ENCODE measurements around the gene PLXNA4.

GRCh38 chr7:132099163-132099562 is 477.1 kb downstream of the PLXNA4 start:
- TF ChIP-seq, protein P1, sequence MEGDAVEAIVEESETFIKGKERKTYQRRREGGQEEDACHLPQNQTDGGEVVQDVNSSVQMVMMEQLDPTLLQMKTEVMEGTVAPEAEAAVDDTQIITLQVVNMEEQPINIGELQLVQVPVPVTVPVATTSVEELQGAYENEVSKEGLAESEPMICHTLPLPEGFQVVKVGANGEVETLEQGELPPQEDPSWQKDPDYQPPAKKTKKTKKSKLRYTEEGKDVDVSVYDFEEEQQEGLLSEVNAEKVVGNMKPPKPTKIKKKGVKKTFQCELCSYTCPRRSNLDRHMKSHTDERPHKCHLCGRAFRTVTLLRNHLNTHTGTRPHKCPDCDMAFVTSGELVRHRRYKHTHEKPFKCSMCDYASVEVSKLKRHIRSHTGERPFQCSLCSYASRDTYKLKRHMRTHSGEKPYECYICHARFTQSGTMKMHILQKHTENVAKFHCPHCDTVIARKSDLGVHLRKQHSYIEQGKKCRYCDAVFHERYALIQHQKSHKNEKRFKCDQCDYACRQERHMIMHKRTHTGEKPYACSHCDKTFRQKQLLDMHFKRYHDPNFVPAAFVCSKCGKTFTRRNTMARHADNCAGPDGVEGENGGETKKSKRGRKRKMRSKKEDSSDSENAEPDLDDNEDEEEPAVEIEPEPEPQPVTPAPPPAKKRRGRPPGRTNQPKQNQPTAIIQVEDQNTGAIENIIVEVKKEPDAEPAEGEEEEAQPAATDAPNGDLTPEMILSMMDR (conservative IDR thresholded peaks at IDR 0.05), result no peak
- TF ChIP-seq EZH2 (IDR thresholded peaks at IDR 0.05; ENCODE audit: low read depth), result no peak

Measured in PC-9 (cell line).